ENCODE measurements around the gene COL18A1. TPM values are rescaled to one million over a fixed set of nuclear protein-coding genes. Genes with fewer than 3 reads are reported as not detected.

Gene COL18A1
- total and polyA plus RNA-seq, 9 of the 15 experiments (the other 6 are each of a cell fraction or from before 2014, with no cell fraction given), result 0.14 to 16.4 (median 2.0) TPM

DNA sequence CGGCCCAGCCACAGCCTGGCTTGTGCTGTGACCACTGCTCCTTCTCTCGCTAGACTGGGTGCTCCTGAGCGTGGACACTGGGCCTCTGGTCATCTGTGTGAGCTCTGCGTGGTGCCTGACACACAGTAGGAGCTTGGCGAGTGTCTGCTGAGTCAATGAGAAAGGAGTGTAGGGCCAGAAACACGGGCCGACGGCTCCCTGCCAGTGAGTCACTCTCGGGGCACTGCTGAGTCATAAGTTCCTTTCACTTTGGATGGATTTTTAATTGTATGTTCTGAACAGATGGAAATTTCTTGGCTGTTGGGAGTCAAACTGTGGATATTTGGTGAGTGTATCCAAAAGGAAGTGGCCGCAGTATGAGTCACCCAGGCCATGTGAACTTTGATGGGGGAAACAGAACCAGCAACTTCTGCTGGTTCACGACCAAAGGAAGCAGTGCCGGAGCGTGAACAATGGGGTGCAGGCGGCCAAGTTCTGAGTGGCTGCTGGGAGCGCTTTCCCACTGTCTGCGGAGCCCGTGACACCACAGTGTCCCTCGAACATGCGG is 41.0 kb upstream of the COL18A1 start (continued):
- TF ChIP-seq, protein P1, sequence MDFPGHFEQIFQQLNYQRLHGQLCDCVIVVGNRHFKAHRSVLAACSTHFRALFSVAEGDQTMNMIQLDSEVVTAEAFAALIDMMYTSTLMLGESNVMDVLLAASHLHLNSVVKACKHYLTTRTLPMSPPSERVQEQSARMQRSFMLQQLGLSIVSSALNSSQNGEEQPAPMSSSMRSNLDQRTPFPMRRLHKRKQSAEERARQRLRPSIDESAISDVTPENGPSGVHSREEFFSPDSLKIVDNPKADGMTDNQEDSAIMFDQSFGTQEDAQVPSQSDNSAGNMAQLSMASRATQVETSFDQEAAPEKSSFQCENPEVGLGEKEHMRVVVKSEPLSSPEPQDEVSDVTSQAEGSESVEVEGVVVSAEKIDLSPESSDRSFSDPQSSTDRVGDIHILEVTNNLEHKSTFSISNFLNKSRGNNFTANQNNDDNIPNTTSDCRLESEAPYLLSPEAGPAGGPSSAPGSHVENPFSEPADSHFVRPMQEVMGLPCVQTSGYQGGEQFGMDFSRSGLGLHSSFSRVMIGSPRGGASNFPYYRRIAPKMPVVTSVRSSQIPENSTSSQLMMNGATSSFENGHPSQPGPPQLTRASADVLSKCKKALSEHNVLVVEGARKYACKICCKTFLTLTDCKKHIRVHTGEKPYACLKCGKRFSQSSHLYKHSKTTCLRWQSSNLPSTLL (IDR thresholded peaks at IDR 0.05), result no peak
- TF ChIP-seq ELF1 (tag; IDR thresholded peaks at IDR 0.05) (no peak), HSF4 (CRISPR knock-in tag; IDR thresholded peaks at IDR 0.05; ENCODE audit: borderline replicate concordance) (0 out of 2 replicates have a peak, but pooled peaks have one; percentile 56), NFXL1 (CRISPR knock-in tag; IDR thresholded peaks at IDR 0.05) (no peak), ZNF764 (CRISPR knock-in tag; IDR thresholded peaks at IDR 0.05; ENCODE audit: low read depth) (no peak), NFATC3 (IDR thresholded peaks at IDR 0.05) (peak; percentile 94), TRIM28 (IDR thresholded peaks at IDR 0.05) (no peak), L3MBTL2 (IDR thresholded peaks at IDR 0.05) (peak; percentile 78), ZNF79 (CRISPR knock-in tag; IDR thresholded peaks at IDR 0.05; ENCODE audit: low read depth) (no peak), ZNF239 (CRISPR knock-in tag; IDR thresholded peaks at IDR 0.05) (no peak), MCM2 (IDR thresholded peaks at IDR 0.05; ENCODE audit: low read depth) (no peak), BDP1 (IDR thresholded peaks at IDR 0.05; ENCODE audit: insufficient read depth, insufficient read length) (no peak), PHTF2 (CRISPR knock-in tag; IDR thresholded peaks at IDR 0.05) (no peak)
- TF ChIP-seq, protein P2, sequence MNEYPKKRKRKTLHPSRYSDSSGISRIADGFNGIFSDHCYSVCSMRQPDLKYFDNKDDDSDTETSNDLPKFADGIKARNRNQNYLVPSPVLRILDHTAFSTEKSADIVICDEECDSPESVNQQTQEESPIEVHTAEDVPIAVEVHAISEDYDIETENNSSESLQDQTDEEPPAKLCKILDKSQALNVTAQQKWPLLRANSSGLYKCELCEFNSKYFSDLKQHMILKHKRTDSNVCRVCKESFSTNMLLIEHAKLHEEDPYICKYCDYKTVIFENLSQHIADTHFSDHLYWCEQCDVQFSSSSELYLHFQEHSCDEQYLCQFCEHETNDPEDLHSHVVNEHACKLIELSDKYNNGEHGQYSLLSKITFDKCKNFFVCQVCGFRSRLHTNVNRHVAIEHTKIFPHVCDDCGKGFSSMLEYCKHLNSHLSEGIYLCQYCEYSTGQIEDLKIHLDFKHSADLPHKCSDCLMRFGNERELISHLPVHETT (CRISPR knock-in tag; conservative IDR thresholded peaks at IDR 0.05 in 1 of 2, IDR thresholded peaks at IDR 0.05 in 1 of 2), result peak in 1 of 2 experiments; percentile 57; a peak in 1 of 4 replicates
- TF ChIP-seq, protein P3, sequence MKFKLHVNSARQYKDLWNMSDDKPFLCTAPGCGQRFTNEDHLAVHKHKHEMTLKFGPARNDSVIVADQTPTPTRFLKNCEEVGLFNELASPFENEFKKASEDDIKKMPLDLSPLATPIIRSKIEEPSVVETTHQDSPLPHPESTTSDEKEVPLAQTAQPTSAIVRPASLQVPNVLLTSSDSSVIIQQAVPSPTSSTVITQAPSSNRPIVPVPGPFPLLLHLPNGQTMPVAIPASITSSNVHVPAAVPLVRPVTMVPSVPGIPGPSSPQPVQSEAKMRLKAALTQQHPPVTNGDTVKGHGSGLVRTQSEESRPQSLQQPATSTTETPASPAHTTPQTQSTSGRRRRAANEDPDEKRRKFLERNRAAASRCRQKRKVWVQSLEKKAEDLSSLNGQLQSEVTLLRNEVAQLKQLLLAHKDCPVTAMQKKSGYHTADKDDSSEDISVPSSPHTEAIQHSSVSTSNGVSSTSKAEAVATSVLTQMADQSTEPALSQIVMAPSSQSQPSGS (CRISPR knock-in tag; IDR thresholded peaks at IDR 0.05), result no peak
- TF ChIP-seq, protein P4, sequence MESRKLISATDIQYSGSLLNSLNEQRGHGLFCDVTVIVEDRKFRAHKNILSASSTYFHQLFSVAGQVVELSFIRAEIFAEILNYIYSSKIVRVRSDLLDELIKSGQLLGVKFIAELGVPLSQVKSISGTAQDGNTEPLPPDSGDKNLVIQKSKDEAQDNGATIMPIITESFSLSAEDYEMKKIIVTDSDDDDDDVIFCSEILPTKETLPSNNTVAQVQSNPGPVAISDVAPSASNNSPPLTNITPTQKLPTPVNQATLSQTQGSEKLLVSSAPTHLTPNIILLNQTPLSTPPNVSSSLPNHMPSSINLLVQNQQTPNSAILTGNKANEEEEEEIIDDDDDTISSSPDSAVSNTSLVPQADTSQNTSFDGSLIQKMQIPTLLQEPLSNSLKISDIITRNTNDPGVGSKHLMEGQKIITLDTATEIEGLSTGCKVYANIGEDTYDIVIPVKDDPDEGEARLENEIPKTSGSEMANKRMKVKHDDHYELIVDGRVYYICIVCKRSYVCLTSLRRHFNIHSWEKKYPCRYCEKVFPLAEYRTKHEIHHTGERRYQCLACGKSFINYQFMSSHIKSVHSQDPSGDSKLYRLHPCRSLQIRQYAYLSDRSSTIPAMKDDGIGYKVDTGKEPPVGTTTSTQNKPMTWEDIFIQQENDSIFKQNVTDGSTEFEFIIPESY (CRISPR knock-in tag; IDR thresholded peaks at IDR 0.05), result no peak
- TF ChIP-seq, protein P5, sequence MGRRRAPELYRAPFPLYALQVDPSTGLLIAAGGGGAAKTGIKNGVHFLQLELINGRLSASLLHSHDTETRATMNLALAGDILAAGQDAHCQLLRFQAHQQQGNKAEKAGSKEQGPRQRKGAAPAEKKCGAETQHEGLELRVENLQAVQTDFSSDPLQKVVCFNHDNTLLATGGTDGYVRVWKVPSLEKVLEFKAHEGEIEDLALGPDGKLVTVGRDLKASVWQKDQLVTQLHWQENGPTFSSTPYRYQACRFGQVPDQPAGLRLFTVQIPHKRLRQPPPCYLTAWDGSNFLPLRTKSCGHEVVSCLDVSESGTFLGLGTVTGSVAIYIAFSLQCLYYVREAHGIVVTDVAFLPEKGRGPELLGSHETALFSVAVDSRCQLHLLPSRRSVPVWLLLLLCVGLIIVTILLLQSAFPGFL (CRISPR knock-in tag; IDR thresholded peaks at IDR 0.05), result no peak
- TF ChIP-seq, protein P6, sequence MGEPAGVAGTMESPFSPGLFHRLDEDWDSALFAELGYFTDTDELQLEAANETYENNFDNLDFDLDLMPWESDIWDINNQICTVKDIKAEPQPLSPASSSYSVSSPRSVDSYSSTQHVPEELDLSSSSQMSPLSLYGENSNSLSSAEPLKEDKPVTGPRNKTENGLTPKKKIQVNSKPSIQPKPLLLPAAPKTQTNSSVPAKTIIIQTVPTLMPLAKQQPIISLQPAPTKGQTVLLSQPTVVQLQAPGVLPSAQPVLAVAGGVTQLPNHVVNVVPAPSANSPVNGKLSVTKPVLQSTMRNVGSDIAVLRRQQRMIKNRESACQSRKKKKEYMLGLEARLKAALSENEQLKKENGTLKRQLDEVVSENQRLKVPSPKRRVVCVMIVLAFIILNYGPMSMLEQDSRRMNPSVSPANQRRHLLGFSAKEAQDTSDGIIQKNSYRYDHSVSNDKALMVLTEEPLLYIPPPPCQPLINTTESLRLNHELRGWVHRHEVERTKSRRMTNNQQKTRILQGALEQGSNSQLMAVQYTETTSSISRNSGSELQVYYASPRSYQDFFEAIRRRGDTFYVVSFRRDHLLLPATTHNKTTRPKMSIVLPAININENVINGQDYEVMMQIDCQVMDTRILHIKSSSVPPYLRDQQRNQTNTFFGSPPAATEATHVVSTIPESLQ (CRISPR knock-in tag; IDR thresholded peaks at IDR 0.05), result no peak
